GDM1 (cell line): ENCODE measurements around the gene INHBA.

Experiments
- DNase-seq: peaks from one replicate; lab custom pipeline; 2025; lab: John Stamatoyannopoulos, UW

The INHBA gene

DNA sequence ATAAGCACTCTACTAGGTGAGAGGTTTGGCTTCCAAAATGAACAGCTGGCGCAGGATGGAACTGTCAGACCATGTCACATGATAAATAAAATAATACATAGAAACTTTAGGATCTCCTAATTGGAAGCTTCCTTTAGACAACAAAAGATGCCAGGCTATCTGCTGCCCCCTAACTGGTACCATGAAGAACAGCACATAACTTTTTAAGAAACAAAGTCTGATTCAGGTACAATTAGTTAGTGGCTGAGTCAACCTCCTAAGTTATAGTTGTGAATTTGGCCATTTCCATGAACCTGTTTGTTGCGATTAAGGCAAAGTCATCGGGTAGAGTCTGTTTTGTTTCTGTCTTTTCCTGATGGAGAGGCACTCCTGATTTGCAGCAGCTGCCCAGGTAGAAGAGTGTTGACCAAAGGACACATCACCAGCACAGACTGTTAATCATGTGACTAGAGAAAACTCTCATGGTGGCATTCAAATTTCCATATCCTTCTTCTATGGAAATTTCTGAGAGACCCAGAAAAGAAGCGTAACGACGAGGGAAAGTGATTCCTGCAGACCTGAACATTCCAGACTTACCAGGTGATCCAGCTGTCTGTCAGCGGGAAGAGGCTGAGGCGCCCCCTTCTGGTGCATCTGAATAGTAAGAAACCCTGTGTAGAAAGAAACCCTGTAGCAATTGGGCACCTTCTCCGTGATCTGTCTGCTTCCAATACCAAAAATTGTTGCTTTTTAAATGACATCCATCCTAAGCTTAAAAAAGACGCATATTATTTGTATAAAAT lies 8.6 kb upstream of the INHBA start:
- DNase-seq = no peak

- DNase-seq = no peak
These were observed 7.9 kb upstream of the INHBA start for GRCh38 chr7:41710838-41711237.

DNA sequence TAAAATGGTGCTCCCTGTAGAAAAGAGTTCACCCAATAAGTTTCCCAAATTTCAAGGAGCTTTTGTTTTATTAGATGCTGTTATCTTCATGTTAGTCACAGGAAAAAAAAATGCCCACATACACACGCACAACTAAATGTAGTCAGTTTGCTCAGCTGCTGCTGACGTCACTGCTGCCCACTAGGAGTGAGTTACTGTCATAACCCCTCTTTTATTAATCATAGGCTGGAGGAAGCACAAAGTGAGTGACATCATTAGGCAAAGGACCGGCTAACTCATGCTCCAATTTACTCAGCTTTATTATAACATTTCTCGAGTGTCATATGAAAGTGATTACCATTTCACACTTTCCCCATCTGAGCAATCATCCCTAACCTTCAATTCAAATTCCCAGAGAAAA lies 6.7 kb upstream of the INHBA start:
- no peak for DNase-seq

- no peak for DNase-seq
These were observed 5.9 kb upstream of the INHBA start for GRCh38 chr7:41708581-41709358.

DNA sequence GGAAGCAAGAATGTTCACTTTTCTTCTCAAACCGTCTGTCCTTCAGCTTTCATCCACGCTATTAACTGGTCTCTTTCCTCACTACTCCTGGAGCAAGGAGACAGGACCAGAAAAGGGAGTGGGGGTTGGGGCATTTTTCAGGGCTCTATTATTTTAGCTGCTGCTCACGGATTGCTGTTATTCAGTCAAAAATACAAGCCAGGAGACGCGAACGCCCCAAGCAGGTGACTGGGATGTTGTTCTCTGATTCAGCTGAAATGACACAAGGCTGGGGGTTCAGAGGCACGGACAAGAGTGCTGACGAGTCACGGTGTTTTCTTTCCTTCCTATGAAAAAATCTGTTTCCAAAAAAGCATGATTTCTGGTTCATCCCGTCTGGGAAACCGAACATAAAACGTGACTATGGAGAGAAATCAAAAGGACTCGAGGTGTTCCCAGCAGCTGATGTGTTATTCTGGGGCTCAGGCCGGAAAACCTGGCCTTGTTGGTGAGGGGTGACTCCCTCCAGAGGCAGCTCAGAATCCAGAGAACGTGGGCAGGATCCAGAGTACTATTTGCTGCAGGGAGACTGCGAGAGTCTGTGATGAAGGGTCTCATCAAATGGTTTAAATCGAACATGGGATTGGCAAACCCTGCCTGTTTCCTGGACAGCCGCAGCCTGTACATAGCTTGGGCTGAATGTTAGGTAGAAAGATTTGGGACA lies 3.5 kb upstream of the INHBA start:
- DNase-seq = no peak

GRCh38 chr7:41705109-41705901 lies 2.4 kb upstream of the INHBA start:
- DNase-seq = peak; percentile 67

GRCh38 chr7:41701068-41701941 lies 1.6 kb downstream of the INHBA start:
- no peak for DNase-seq

GRCh38 chr7:41700044-41700471 lies 2.8 kb downstream of the INHBA start:
- no peak for DNase-seq

DNA sequence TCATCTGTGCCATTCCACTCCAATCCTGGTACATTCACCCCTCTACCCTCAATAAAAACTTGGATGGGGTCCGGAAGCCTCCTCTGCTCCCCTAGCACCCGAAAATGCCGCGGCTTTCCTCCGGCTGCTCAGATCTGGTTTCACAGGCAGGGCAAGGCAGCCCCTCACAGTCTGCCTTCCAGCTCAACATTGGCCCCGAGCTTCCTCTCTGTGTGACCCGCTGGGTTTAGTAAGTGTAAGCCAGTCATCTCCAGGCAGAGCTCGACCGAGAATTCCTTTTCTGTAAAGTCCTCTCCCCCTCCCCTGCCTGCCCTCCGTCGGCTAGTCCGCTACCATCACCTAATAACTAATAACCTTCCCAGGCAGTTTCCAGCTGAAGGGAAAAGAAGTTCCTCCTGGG lies 3.4 kb downstream of the INHBA start:
- no peak for DNase-seq

- DNase-seq = no peak
These were observed 4.2 kb downstream of the INHBA start for GRCh38 chr7:41698726-41699125.

- no peak for DNase-seq
These were observed 4.8 kb downstream of the INHBA start for GRCh38 chr7:41698114-41698513.

GRCh38 chr7:41696323-41696916 lies 6.5 kb downstream of the INHBA start:
- DNase-seq = no peak

DNA sequence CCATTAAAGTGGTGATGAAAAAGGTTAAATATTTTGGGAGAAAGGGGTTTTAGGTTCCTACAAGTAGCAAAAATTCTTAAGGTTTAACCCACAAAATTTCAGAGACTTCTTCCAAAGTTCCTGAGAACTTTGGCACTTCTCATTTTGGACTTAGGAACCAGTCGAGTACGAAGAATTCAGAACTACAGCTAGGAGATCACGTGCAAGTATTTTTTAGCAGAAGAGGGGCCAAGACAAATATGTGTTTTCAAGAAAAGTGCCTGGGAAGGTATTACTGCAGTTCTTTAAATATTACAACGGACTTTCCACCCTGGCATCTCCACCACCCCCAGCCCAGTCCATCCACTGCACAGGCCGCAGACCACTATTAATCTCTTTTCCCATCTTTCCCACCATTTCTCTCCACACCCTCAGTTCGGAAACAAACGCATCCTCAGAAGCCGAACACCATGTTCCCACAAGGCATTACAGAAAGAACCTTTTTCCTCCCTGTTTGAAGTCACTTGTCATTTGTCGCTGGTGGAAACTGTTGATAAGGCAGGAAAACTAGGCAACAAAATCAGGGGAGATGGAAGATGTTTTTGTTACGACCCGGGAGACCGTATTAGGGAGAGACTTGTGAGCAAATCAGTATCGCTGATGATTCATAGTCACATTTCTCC lies 7.1 kb downstream of the INHBA start:
- no peak for DNase-seq

DNA sequence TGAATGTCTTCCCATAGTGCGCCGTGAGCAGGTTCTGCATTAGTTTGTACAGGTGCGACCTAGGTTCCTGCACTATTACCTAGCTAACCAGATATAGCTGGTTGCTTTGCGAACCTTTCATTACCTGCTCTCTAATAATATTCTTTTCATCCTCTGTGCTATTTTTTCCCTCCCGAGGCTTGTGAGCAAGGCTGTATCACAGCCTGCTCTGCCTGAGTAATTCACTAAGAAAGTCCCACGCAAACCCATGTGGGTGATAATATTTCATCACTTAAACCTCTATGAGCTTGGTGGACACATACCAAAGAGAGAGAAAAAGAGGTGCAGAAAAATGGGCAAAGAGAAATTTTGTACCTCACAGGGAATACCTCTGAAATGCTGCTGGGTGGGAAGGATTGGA lies 8.4 kb downstream of the INHBA start:
- no peak for DNase-seq

DNA sequence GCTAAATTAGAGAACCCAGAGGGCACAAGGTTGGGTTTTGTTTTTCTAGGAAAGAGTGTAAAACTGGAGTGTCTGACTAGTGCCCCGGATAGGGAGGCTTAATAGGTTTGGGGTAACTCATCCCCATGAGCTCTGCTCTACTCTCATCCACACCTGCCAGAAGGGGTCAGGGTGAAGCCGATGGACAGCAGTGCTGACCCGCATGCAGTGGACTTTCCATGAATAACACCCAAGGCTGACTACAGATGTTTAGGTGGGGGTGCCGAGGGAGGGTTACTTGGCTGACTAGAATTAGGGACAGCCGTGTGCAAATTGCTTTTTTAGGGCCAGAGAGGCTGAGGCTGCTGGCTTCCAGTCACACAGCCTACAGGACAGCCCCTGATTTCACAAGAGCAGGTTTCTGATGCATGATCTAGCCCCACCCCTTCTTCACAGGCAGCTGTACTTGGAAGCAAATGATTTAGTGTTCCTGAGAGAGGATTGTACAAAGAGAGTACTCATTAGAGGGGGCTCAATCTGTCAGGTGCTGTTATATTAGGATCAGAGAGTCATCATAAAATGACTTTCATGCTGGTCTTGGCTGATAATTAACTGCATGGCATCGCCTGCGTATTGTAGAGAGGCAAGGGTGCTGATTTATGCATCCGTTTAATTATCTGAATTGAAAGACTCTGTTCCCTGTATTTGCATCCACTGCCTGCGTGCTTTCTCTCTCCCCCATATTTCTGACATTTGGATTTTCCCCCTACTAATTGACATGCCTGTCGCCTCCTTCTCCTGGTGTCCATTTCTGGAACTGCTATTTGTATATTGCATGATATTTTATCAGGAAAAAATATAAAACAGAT lies 9.5 kb downstream of the INHBA start:
- no peak for DNase-seq

GRCh38 chr7:41692251-41692650 lies 10.6 kb downstream of the INHBA start:
- no peak for DNase-seq

GRCh38 chr7:41691286-41692190 lies 11.4 kb downstream of the INHBA start:
- no peak for DNase-seq

DNA sequence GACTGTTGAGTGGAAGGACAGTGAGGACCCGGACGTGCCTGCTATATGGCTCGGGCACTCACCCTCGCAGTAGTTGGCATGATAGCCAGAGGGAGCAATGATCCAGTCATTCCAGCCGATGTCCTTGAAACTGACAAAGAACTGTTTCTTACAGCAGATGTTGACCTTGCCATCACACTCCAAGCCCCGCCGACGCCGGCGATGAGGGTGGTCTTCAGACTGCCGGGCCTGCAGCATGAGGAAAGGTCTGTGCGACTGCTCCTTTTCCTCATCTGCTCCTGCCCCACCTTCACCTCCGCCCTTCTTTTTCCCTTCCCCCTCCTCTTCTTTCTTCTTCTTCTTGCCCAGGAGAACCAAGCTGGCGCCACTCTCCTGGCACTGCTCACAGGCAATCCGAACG lies 13.1 kb downstream of the INHBA start:
- DNase-seq = no peak
